Tibial artery (tissue), 4 donors: Measurements from ENCODE around the gene SUPT20H.

Experiments used
- DNase-seq, 2 donors: peaks; one replicate each; pipeline ENCODE4 v3.0.0-alpha.2; 2019
- H3K27ac ChIP-seq, 2 donors: fragments of 200-600 bp; sonication (generic) in 1 of 2; 1 replicate in 1 of 2; 2 replicates in 1 of 2; pipeline ENCODE4 v1.5.1; 2018 to 2019; ENCODE audit warnings: mild to moderate bottlenecking in 1 of 2
- H3K27me3 ChIP-seq, 2 donors: fragments of 200-600 bp; sonication (generic) in 1 of 2; one replicate each; pipeline versions ENCODE4 v1.5.1 to v1.6.0; 2016 to 2019
- H3K36me3 ChIP-seq, 3 donors: fragments of 200-600 bp; sonication (generic) in 2 of 3; one replicate each; pipeline ENCODE4 v1.5.1; 2016 to 2019; ENCODE audit warnings: mild to moderate bottlenecking in 2 of 3
- H3K4me1 ChIP-seq, 4 donors: fragments of 200-600 bp; sonication (generic) in 2 of 4; 1 replicate in 3 of 4; 2 replicates in 1 of 4; pipeline ENCODE4 v1.5.1; 2016 to 2019
- H3K4me3 ChIP-seq, 2 donors: fragments of 200-600 bp; sonication (generic) in 1 of 2; 1 replicate in 1 of 2; 2 replicates in 1 of 2; pipeline ENCODE4 v1.5.1; 2018 to 2019; ENCODE audit warnings: mild to moderate bottlenecking in 2 of 2
- H3K9me3 ChIP-seq, 3 donors: fragments of 200-600 bp; sonication (generic) in 1 of 3; one replicate each; pipeline ENCODE4 v1.5.1; 2016 to 2019
- CTCF ChIP-seq, 2 experiments: fragments of 200-600 bp in 1 of 2; fragments of 450-650 bp in 1 of 2; IDR thresholded peaks; one replicate each; pipeline ENCODE4 v1.5.1; 2017 to 2019; ENCODE audit warnings: antibody characterized with exemption in 2 of 2, mild to moderate bottlenecking in 1 of 2, moderate library complexity in 1 of 2
- intact Hi-C: fragments of 100-400 bp; cut with DNase I; formaldehyde crosslinking; loops from one replicate; pipeline ENCODE4 v1.15.0; 2023; ENCODE audit warnings: low total_unique reads

The SUPT20H gene

DNA sequence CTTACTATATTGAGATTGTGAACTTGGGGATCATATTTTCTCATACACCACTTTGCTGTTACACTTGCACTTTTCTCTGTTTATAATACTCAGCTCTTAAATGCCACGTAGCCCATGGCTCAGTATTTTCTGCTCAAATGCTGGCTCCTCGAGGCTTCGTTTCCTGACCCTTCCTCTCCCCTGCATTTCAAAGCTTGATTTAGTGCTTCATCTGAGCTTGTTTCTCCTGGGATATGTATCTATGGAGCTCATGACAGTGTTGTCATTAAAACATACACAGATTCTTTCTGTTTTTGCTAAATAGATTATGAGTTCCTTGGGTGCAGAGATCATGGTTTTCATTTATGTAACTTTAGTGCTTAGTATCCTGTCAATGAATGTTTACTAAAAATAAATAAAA is 34.6 kb upstream of the SUPT20H start:
- no peak for TF ChIP-seq CTCF (IDR thresholded peaks at IDR 0.05)
- Histone ChIP-seq H3K27ac (no peak overlapping the region), H3K36me3 (no peaks in the 10 kb centered on the region), H3K27me3 (no peaks in the 10 kb centered on the region), H3K4me3 (no peak overlapping the region), H3K4me1 (no peaks in the 10 kb centered on the region), H3K9me3 (no peaks in the 10 kb centered on the region)
- intact Hi-C loops: no loop called here
- DNase-seq: no peak

GRCh38 chr13:37091835-37092234 is 32.3 kb upstream of the SUPT20H start:
- no peak for TF ChIP-seq CTCF (IDR thresholded peaks at IDR 0.05)
- no peak overlapping the region for H3K4me3 ChIP-seq
- H3K27me3 ChIP-seq: no peaks in the 10 kb centered on the region
- DNase-seq: no peak
- H3K27ac ChIP-seq: no peak overlapping the region
- H3K4me1 ChIP-seq: no peaks in the 10 kb centered on the region
- intact Hi-C loops: no loop called here
- no peaks in the 10 kb centered on the region for H3K9me3 ChIP-seq
- H3K36me3 ChIP-seq: no peaks in the 10 kb centered on the region

GRCh38 chr13:37090912-37091311 is 31.4 kb upstream of the SUPT20H start:
- H3K27ac ChIP-seq: no peak overlapping the region
- H3K27me3 ChIP-seq: no peaks in the 10 kb centered on the region
- H3K4me1 ChIP-seq: no peaks in the 10 kb centered on the region
- intact Hi-C loops: no loop called here
- no peak for DNase-seq
- TF ChIP-seq CTCF (IDR thresholded peaks at IDR 0.05): no peak
- H3K9me3 ChIP-seq: no peaks in the 10 kb centered on the region
- no peak overlapping the region for H3K4me3 ChIP-seq
- H3K36me3 ChIP-seq: no peaks in the 10 kb centered on the region

- TF ChIP-seq CTCF (IDR thresholded peaks at IDR 0.05): no peak
- H3K27me3 ChIP-seq: no peaks in the 10 kb centered on the region
- H3K4me3 ChIP-seq: no peak overlapping the region
- H3K27ac ChIP-seq: no peak overlapping the region
- no peaks in the 10 kb centered on the region for H3K36me3 ChIP-seq
- no peak for DNase-seq
- intact Hi-C loops: no loop called here
- H3K9me3 ChIP-seq: no peaks in the 10 kb centered on the region
- H3K4me1 ChIP-seq: no peaks in the 10 kb centered on the region
Observed at GRCh38 chr13:37089495-37089894, 30.0 kb upstream of the SUPT20H start.

- DNase-seq: no peak
- H3K36me3 ChIP-seq: no peaks in the 10 kb centered on the region
- intact Hi-C loops: no loop called here
- no peaks in the 10 kb centered on the region for H3K9me3 ChIP-seq
- TF ChIP-seq CTCF (IDR thresholded peaks at IDR 0.05): no peak
- H3K27ac ChIP-seq: no peak overlapping the region
- no peak overlapping the region for H3K4me3 ChIP-seq
- H3K4me1 ChIP-seq: no peaks in the 10 kb centered on the region
- H3K27me3 ChIP-seq: no peaks in the 10 kb centered on the region
Observed at GRCh38 chr13:37087486-37087885, 28.0 kb upstream of the SUPT20H start.

GRCh38 chr13:37085606-37086005 is 26.1 kb upstream of the SUPT20H start:
- H3K4me1 ChIP-seq: no peaks in the 10 kb centered on the region
- intact Hi-C loops: no loop called here
- TF ChIP-seq CTCF (IDR thresholded peaks at IDR 0.05): no peak
- H3K27ac ChIP-seq: no peak overlapping the region
- no peaks in the 10 kb centered on the region for H3K27me3 ChIP-seq
- no peaks in the 10 kb centered on the region for H3K9me3 ChIP-seq
- no peak for DNase-seq
- H3K36me3 ChIP-seq: no peaks in the 10 kb centered on the region
- H3K4me3 ChIP-seq: no peak overlapping the region
